Endodermal cell (in vitro differentiated cells): ENCODE measurements around the gene TTC9B. TPM values are rescaled to one million over a fixed set of nuclear protein-coding genes. Genes with fewer than 3 reads are reported as not detected.
A peak's percentile ranks its signal among the peaks of the same experiment; 100 is the strongest.

Source experiments
- DNase-seq: peaks from one replicate; pipeline ENCODE4 v3.0.0-alpha.2; 2017
- H3K27ac ChIP-seq: 2 replicates; pipeline ENCODE4 v1.5.1; 2013; ENCODE audit warnings: mild to moderate bottlenecking, low read depth, low read length, moderate library complexity
- H3K27me3 ChIP-seq: 2 replicates; pipeline ENCODE4 v1.6.1; 2013; ENCODE audit warnings: mild to moderate bottlenecking, low read length, moderate library complexity; ENCODE audit not compliant: insufficient read depth, control insufficient read depth, poor library complexity, severe bottlenecking
- H3K36me3 ChIP-seq: 2 replicates; pipeline ENCODE4 v1.7.0; 2013; ENCODE audit warnings: mild to moderate bottlenecking, low read length, moderate library complexity; ENCODE audit not compliant: control insufficient read depth, insufficient read depth
- H3K4me1 ChIP-seq: one replicate; pipeline ENCODE4 v1.7.0; 2013; ENCODE audit warnings: low read length; ENCODE audit not compliant: control insufficient read depth, insufficient read depth
- H3K4me3 ChIP-seq: 2 replicates; pipeline ENCODE4 v1.5.1; 2013; ENCODE audit warnings: mild to moderate bottlenecking, low read length, moderate library complexity
- H3K9ac ChIP-seq: 2 replicates; pipeline ENCODE4 v1.6.1; 2013; ENCODE audit warnings: mild to moderate bottlenecking, low read length, moderate library complexity; ENCODE audit not compliant: poor library complexity, severe bottlenecking; ENCODE audit errors: extremely low read depth
- H3K9me3 ChIP-seq: 2 replicates; pipeline ENCODE4 v1.6.1; 2013; ENCODE audit warnings: mild to moderate bottlenecking, low read length, moderate library complexity; ENCODE audit not compliant: control insufficient read depth
- H3K27ac Mint-ChIP-seq: 2 replicates; pipeline ENCODE4 v1.8.0; 2020; ENCODE audit warnings: mixed read lengths
- H3K27me3 Mint-ChIP-seq: 2 replicates; pipeline ENCODE4 v1.8.0; 2021; ENCODE audit warnings: mild to moderate bottlenecking, mixed read lengths; ENCODE audit not compliant: insufficient read depth
- H3K36me3 Mint-ChIP-seq: 2 replicates; pipeline ENCODE4 v1.8.0; 2020; ENCODE audit warnings: low read depth, mixed read lengths
- H3K4me1 Mint-ChIP-seq: 2 replicates; pipeline ENCODE4 v1.8.0; 2020; ENCODE audit warnings: mixed read lengths
- H3K4me3 Mint-ChIP-seq: 2 replicates; pipeline ENCODE4 v1.8.0; 2020; ENCODE audit warnings: mild to moderate bottlenecking, moderate library complexity, mixed read lengths
- H3K9me3 Mint-ChIP-seq: 2 replicates; pipeline ENCODE4 v1.8.0; 2020; ENCODE audit warnings: mild to moderate bottlenecking, mixed read lengths
- CTCF ChIP-seq: fragments of 200-600 bp; sonication (generic); conservative IDR thresholded peaks from 2 replicates; pipeline ENCODE4 v1.5.0; 2021; ENCODE audit warnings: antibody characterized with exemption, mild to moderate bottlenecking
- WGBS, 2 experiments: methylation state at CpG; one replicate each; pipeline versions ENCODE4 v1.1.5 to v1.1.7; 2013; ENCODE audit warnings: missing lambda C conversion rate in 2 of 2, mixed read lengths in 1 of 2; ENCODE audit not compliant: insufficient coverage in 1 of 2, insufficient read length in 1 of 2; 5-methylcytosine and 5-hydroxymethylcytosine counted together
- total RNA-seq, 2 donors: library from RNA; stranded (reverse); fragmentation: NEBNext Ultra II Directional in 1 of 2; extraction: Animal tissue kit (Norgen Biotek cat#: 25700) in 1 of 2; gene quantifications; 2 replicates in 1 of 2; 3 replicates in 1 of 2; pipeline ENCODE4 v1.2.1, GENCODE V29; 2021

TTC9B gene
- total RNA-seq, 2 donors from 2014 or later: not detected

DNA sequence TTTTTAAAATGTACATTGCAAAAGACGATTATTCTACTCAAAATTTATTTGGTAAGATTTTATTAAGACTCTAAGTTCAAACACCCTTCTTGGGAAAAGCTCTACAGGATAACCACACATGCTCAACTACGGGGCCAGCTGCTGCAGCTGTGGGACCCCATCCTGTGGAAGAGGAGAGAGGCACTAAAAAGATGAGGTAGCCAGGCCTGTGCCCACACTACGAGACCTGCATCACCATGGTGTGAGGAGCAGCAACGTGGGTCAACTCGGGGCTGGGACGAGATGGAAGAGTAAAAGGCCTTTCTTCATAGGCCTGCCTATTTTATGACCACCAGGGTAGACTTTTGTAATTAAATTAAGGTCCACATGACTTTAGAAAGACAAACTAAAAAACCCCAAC is 12.9 kb upstream of the TTC9B start:
- Mint-ChIP-seq H3K27ac (peak overlapping the region; percentile 2), H3K4me1 (peaks cover 22% of the 10 kb centered on the region), H3K27me3 (peaks cover 19% of the 10 kb centered on the region), H3K9me3 (no peaks in the 10 kb centered on the region), H3K4me3 (no peak overlapping the region), H3K36me3 (peaks cover 10% of the 10 kb centered on the region)
- Histone ChIP-seq H3K36me3 (peaks cover 3% of the 10 kb centered on the region), H3K27ac (no peak overlapping the region), H3K9me3 (no peaks in the 10 kb centered on the region), H3K4me3 (no peak overlapping the region), H3K4me1 (peaks cover 12% of the 10 kb centered on the region), H3K27me3 (no peaks in the 10 kb centered on the region), H3K9ac (no peak overlapping the region)
- TF ChIP-seq CTCF: no peak
- 87 to 94% methylated on average over 5 to 6 of the region's 6 CpGs for WGBS, 2 experiments
- DNase-seq: no peak

- 90 to 98% methylated on average over 4 of the region's 4 CpGs for WGBS, 2 experiments
- peaks cover 22% of the 10 kb centered on the region for H3K4me1 Mint-ChIP-seq
- no peaks in the 10 kb centered on the region for H3K9me3 Mint-ChIP-seq
Measured at GRCh38 chr19:40229926-40230417, 11.8 kb upstream of the TTC9B start.

GRCh38 chr19:40229484-40229883 is 11.3 kb upstream of the TTC9B start:
- DNase-seq: no peak
- no peak overlapping the region for H3K4me3 ChIP-seq
- no peak overlapping the region for H3K9ac ChIP-seq
- Mint-ChIP-seq H3K27ac (no peak overlapping the region), H3K4me3 (no peak overlapping the region), H3K27me3 (peaks cover 35% of the 10 kb centered on the region), H3K9me3 (no peaks in the 10 kb centered on the region), H3K4me1 (peaks cover 22% of the 10 kb centered on the region), H3K36me3 (peaks cover 3% of the 10 kb centered on the region)
- 71 to 86% methylated on average over 2 to 3 of the region's 3 CpGs for WGBS, 2 experiments
- no peak overlapping the region for H3K27ac ChIP-seq
- no peaks in the 10 kb centered on the region for H3K27me3 ChIP-seq
- no peaks in the 10 kb centered on the region for H3K9me3 ChIP-seq
- TF ChIP-seq CTCF: no peak
- H3K36me3 ChIP-seq: peaks cover 2% of the 10 kb centered on the region
- peaks cover 12% of the 10 kb centered on the region for H3K4me1 ChIP-seq

More at GRCh38 chr19:40229926-40230417, 11.8 kb upstream of the TTC9B start:
- Mint-ChIP-seq H3K36me3 (peaks cover 6% of the 10 kb centered on the region), H3K27ac (no peak overlapping the region), H3K27me3 (peaks cover 30% of the 10 kb centered on the region), H3K4me3 (no peak overlapping the region)
- H3K4me1 ChIP-seq: peaks cover 12% of the 10 kb centered on the region
- no peak overlapping the region for H3K4me3 ChIP-seq
- no peaks in the 10 kb centered on the region for H3K9me3 ChIP-seq
- no peak for TF ChIP-seq CTCF
- peaks cover 2% of the 10 kb centered on the region for H3K36me3 ChIP-seq
- no peaks in the 10 kb centered on the region for H3K27me3 ChIP-seq
- no peak overlapping the region for H3K9ac ChIP-seq
- no peak for DNase-seq
- no peak overlapping the region for H3K27ac ChIP-seq
